ENCODE measurements around the gene TSNAXIP1.

Gene TSNAXIP1

DNA sequence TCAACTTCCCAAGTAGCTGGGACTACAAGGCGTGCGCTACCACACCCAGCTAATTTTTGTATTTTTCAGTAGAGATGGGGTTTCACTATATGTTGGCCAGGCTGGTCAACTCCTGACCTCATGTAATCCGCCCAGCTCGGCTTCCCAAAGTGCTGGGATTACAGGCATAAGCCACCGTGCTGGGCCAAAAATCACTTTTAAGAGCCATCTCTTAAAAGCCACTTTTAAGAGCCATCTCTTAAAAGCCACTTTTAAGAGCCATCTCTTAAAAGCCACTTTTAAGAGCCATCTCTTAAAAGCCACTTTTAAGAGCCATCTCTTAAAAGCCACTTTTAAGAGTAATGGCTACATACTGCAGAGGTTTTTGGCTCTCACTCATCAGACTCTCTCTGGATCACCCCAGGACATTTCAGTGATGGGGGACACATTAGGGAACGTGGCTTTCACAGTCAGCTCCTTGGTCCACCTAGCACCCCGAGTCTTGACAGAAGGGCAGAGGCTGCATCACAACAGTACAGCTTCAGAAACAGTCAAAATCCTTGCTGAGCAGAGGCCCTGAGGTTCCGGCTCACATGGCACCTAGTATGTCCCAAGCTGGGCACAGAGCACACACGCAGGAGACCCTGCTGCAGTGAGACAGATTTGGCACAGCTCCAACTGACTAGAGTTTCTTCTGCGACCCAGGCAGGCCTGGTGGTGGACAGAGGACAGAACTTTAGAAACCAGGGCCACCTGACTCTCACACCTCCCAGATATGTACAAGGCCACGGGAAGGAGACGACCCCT is 23.9 kb upstream of the TSNAXIP1 start:
- in situ Hi-C loops (cut with HindIII; ENCODE audit: low sequenced_read_pairs) = no loop called here

- in situ Hi-C loops (cut with HindIII; ENCODE audit: low sequenced_read_pairs) = no loop called here
Observed at GRCh38 chr16:67783353-67783725, 23.4 kb upstream of the TSNAXIP1 start.

GRCh38 chr16:67786491-67786890 is 20.2 kb upstream of the TSNAXIP1 start:
- in situ Hi-C loops (cut with HindIII; ENCODE audit: low sequenced_read_pairs) = no loop called here

DNA sequence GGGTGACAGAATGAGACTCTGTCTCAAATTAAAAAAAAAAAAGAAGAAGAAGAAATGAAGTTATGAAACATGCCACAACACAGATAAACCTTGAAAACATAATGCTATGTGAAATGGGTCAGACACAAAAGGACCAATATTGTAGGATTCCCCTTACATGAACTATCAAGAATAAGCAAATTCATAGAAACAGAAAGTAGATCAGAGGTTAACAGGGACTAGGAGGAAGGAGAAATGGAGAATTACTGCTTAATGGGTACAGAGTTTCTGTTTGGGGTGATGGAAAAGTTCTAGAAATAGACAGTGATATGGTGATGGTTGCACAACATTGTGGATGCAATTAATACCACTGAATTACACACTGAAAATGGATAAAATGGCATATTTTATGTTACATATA is 16.6 kb upstream of the TSNAXIP1 start:
- in situ Hi-C loops (cut with HindIII; ENCODE audit: low sequenced_read_pairs) = no loop called here

- in situ Hi-C loops (cut with HindIII; ENCODE audit: low sequenced_read_pairs) = no loop called here
Observed at GRCh38 chr16:67796099-67796718, 10.5 kb upstream of the TSNAXIP1 start.

GRCh38 chr16:67800338-67800926 is 6.3 kb upstream of the TSNAXIP1 start:
- in situ Hi-C loops (cut with HindIII; ENCODE audit: low sequenced_read_pairs) = no loop called here

GRCh38 chr16:67801241-67801640 is 5.4 kb upstream of the TSNAXIP1 start:
- in situ Hi-C loops (cut with HindIII; ENCODE audit: low sequenced_read_pairs) = no loop called here

DNA sequence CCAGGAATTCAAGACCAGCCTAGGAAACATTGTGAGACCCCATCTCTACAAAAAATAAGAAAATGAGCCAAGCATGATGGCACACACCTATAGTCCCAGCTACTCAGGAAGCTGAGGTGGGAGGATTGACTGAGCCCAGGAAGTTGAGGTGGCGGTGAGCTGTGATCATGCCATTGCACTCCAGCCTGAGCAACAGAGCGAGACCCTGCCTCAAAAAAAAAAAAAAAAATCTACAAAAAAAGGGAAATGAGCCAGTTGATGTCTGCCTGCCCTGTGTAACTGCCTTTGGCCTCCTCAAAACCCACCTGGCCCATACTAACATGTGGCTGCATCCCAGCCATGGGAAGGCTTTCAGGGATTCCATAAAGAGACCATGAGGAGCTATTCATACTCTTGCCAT is 4.8 kb upstream of the TSNAXIP1 start:
- in situ Hi-C loops (cut with HindIII; ENCODE audit: low sequenced_read_pairs) = no loop called here

- in situ Hi-C loops (cut with HindIII; ENCODE audit: low sequenced_read_pairs) = no loop called here
Observed at GRCh38 chr16:67803894-67804293, 2.8 kb upstream of the TSNAXIP1 start.

- in situ Hi-C loops (cut with HindIII; ENCODE audit: low sequenced_read_pairs) = no loop called here
Observed at GRCh38 chr16:67804853-67805542, 1.7 kb upstream of the TSNAXIP1 start.

GRCh38 chr16:67805718-67806427 is 816 bp upstream of the TSNAXIP1 start:
- in situ Hi-C loops (cut with HindIII; ENCODE audit: low sequenced_read_pairs) = no loop called here

DNA sequence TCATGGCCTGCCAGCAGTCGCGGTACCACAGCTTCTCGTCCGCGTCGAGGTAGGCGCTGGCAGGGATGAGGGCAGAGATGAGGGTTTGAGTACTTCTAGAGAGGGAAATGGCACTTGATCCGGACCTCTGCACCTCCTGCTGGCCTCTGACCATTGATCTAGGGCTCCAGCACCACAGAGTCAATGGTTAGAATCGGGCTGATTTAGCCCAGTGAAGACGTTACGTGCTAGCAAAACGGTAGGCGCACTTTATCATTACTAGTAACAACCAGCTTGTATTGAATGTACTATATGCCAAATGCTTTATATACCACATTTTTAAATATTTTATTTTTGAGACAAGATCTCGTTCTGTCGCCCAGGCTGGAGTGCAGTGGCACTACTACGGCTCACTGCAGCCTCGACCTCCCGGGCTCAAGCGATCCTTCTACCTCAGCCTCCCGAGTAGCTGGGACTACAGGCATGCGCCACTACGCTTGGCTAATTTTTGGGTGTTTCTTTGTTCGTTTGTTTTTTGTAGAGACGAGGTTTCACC is 526 bp downstream of the TSNAXIP1 start:
- in situ Hi-C loops (cut with HindIII; ENCODE audit: low sequenced_read_pairs) = no loop called here

GRCh38 chr16:67811899-67812298 is 5.2 kb downstream of the TSNAXIP1 start:
- in situ Hi-C loops (cut with HindIII; ENCODE audit: low sequenced_read_pairs) = no loop called here

DNA sequence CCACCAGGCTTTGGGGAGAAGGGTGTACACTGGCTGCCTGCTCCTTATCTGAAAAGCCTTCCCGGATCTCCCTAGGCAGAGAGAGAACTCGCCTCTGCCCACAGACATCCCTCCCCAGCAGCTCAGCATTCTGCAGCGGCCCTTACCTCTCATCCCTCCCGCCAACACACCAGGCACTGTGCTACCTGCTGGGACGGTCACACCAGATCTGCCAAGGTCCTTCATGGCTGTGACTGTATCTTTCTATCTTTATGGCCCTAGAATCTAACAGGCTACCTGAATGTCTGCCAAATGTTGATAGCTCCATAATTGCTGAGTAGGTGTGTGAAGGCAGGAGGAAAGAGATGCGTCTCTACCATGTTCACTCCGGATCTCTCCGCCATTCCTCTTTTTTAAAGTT is 7.9 kb downstream of the TSNAXIP1 start:
- in situ Hi-C loops (cut with HindIII; ENCODE audit: low sequenced_read_pairs) = no loop called here

DNA sequence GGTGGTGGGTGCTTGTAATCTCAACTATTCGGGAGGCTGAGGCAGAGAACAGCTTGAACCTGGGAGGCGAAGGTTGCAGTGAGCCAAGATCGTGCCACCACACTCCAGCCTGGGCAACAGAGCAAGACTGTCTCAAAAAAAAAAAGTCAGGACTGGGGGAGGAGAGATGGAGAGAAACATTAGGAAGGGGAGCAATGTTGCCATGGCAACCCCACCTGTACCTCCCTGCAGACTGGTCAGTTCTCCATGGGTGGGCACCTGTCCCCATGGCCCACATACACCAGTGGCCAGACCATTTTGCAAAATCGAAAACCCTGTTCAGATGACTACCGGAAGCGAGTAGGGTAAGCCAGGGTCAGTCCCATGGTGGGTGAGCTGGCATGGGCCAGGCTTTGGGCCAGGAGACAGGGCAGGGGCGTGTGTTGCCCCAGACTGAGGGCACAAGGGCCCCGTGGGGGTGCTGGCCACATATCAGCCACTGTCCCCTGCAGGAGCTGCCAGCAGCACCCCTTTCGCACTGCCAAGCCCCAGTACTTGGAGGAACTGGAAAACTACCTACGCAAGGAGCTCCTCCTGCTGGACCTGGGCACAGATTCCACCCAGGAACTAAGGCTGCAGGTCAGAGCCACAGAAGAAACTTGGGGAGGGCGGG is 14.0 kb downstream of the TSNAXIP1 start:
- in situ Hi-C loops (cut with HindIII; ENCODE audit: low sequenced_read_pairs) = loop anchor here (5.0 kb wide), 1 partner anchor 103 kb away; the partner anchor contains the start of gene GFOD2

GRCh38 chr16:67822511-67822910 is 15.8 kb downstream of the TSNAXIP1 start:
- in situ Hi-C loops (cut with HindIII; ENCODE audit: low sequenced_read_pairs) = loop anchor here (5.0 kb wide), 1 partner anchor 105 kb away; the partner anchor contains the start of gene GFOD2

- in situ Hi-C loops (cut with HindIII; ENCODE audit: low sequenced_read_pairs) = no loop called here
Observed at GRCh38 chr16:67825119-67825518, 18.4 kb downstream of the TSNAXIP1 start.

DNA sequence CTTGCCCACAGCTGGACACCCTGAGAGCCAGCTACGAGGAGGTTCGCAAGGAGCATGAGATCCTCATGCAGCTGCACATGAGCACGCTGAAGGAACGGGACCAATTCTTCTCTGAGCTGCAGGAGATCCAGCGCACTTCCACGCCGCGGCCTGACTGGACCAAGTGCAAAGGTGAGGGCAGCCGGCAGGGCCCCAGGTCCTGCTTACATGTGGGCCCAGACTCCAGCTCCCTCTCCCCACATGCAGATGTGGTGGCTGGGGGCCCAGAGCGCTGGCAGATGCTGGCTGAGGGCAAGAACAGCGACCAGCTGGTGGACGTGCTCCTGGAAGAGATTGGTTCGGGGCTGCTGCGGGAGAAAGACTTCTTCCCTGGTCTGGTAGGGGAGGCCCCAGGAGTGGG is 19.2 kb downstream of the TSNAXIP1 start:
- in situ Hi-C loops (cut with HindIII; ENCODE audit: low sequenced_read_pairs) = no loop called here

DNA sequence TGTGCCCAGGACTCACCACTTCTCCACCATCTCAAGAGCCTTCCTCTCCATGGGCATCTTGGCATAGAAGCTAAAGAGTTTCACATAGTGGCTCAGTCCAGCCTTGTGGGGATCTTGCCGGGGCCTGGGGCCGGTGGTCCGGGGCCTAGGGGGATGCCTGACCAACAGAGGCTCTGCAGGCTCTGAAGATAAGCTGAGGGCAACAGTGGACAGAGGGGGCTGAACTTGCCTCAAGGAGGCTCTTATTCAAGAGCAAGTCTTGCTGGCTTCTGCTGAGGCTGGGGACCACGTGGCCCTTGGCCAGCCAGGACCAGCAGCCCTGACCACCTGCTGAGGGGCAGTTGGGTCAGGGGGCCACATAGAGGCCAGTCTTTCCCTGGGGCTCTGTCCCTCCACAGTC is 22.0 kb downstream of the TSNAXIP1 start:
- in situ Hi-C loops (cut with HindIII; ENCODE audit: low sequenced_read_pairs) = no loop called here

DNA sequence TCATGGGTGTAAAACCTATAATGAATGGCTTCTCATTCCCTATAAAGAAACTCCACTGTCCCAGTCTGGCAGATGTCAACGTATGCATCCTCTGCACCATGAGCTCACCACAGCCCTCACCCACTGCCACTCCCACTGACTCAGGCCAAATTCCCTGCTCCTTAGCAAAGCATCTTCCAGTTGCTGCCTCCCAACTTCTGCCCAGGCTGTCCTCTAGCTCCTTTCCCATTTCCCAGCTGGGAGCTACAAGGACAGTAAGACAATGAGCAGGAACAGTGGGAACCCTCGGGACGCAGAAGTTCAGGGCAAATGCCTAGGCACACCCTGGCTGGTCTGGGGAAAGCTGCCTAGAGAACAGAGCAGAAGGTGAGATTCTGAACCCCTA is 26.3 kb downstream of the TSNAXIP1 start:
- in situ Hi-C loops (cut with HindIII; ENCODE audit: low sequenced_read_pairs) = no loop called here
